K562 (cell line): ENCODE results near the gene RNF215. TPM values are rescaled to one million over a fixed set of nuclear protein-coding genes. Genes with fewer than 3 reads are reported as not detected.

ENCODE experiments used
- ATAC-seq: fragments of 200-7000 bp; cut with Tn5 transposase; 3 replicates; pipeline ENCODE4 v1.9.1; 2020; ENCODE audit warnings: moderate library complexity
- BruUV-seq: library from RNA; stranded (reverse); fragments of 400-500 nt; replicated peaks from 2 replicates; lab custom pipeline; 2021; lab: Mats Ljungman, UMichigan
- CTCF ChIA-PET: fragments of 300-600 bp; formaldehyde crosslinking; extraction: SDS; loops from one replicate; lab custom pipeline; 2021; ENCODE audit warnings: low intra/inter-chr PET ratio; lab: Yijun Ruan, JAX
- POLR2A ChIA-PET: fragments of 300-600, 350-650 bp; sonication (Branson Sonifier 250); formaldehyde crosslinking; extraction: SDS; loops from one replicate; lab custom pipeline; 2021; ENCODE audit warnings: antibody characterized with exemption, inconsistent platforms; lab: Yijun Ruan, JAX
- DNase-seq, 4 experiments: peaks; one replicate each; pipeline versions ENCODE4 v3.0.0 to v3.0.0-alpha.2; 2011 to 2018; ENCODE audit warnings: low spot score in 3 of 4, mixed read lengths in 3 of 4; ENCODE audit errors: extremely low read depth in 1 of 4
- FAIRE-seq: peaks from 2 replicates; lab custom pipeline; 2011; peaks lifted over from hg19 to GRCh38; lab: Jason Lieb, UNC
- H2AFZ ChIP-seq: 2 replicates; pipeline ENCODE4 v1.6.0; 2011; ENCODE audit warnings: low read depth, low read length, control low read depth, inconsistent platforms
- H3K27ac ChIP-seq: fragments of 200-600 bp; 3 replicates; pipeline ENCODE4 v1.8.0; 2011; ENCODE audit warnings: low read depth, mild to moderate bottlenecking, control low read depth, inconsistent platforms, low read length, moderate library complexity, mixed read lengths; ENCODE audit errors: extremely low read depth
- H3K27me3 ChIP-seq, 2 experiments: fragments of 300-600 bp in 1 of 2; 2 replicates in 1 of 2; 3 replicates in 1 of 2; pipeline versions ENCODE4 v1.6.0 to v1.8.0; 2011; ENCODE audit warnings: inconsistent platforms in 2 of 2, low read length in 2 of 2, mild to moderate bottlenecking in 1 of 2, mixed read lengths in 1 of 2, moderate library complexity in 1 of 2; ENCODE audit not compliant: control insufficient read depth in 2 of 2, insufficient read depth in 2 of 2
- H3K36me3 ChIP-seq: fragments of 300-600 bp; 3 replicates; pipeline ENCODE4 v1.8.0; 2011; ENCODE audit warnings: mild to moderate bottlenecking, low read length, inconsistent platforms; ENCODE audit not compliant: control insufficient read depth, insufficient read depth
- H3K4me1 ChIP-seq, 2 experiments: fragments of 200-600 bp in 1 of 2; replicated peaks in 1 of 2; 2 replicates in 1 of 2; 3 replicates in 1 of 2; pipeline versions ENCODE4 v1.5.1 to v1.8.0; 2011; ENCODE audit warnings: inconsistent platforms in 2 of 2, low read length in 2 of 2, mild to moderate bottlenecking in 1 of 2, mixed read lengths in 1 of 2, moderate library complexity in 1 of 2; ENCODE audit not compliant: control insufficient read depth in 2 of 2, insufficient read depth in 2 of 2
- H3K4me2 ChIP-seq: 2 replicates; pipeline ENCODE4 v1.6.1; 2011; ENCODE audit warnings: low read length, control low read depth, inconsistent platforms, mixed read lengths; ENCODE audit not compliant: insufficient read depth
- H3K4me3 ChIP-seq: fragments of 200-600 bp; sonication (generic), shearing (Covaris generic); 2 replicates; pipeline ENCODE4 v1.5.1; 2016; ENCODE audit warnings: control low read depth, inconsistent platforms
- H3K79me2 ChIP-seq: fragments of 200-600 bp; 3 replicates; pipeline ENCODE4 v1.8.0; 2011; ENCODE audit warnings: low read length, inconsistent platforms; ENCODE audit not compliant: control insufficient read depth, insufficient read depth
- H3K9ac ChIP-seq, 2 experiments: 2 replicates each; pipeline versions ENCODE4 v1.6.0 to v1.6.1; 2011; ENCODE audit warnings: low read depth in 2 of 2, low read length in 2 of 2, control low read depth in 1 of 2, inconsistent platforms in 1 of 2, mild to moderate bottlenecking in 1 of 2, mixed read lengths in 1 of 2; ENCODE audit not compliant: insufficient read depth in 1 of 2
- H3K9me1 ChIP-seq: one replicate; pipeline ENCODE4 v1.6.0; 2011; ENCODE audit warnings: inconsistent platforms, mild to moderate bottlenecking, low read length, moderate library complexity; ENCODE audit not compliant: control insufficient read depth, insufficient read depth
- H3K9me3 ChIP-seq: replicated peaks from 2 replicates; pipeline ENCODE4 v1.5.1; 2011; ENCODE audit warnings: low read depth, low read length, inconsistent platforms; ENCODE audit not compliant: control insufficient read depth, insufficient read depth
- H4K20me1 ChIP-seq: replicated peaks from 2 replicates; pipeline ENCODE4 v1.6.1; 2011; ENCODE audit warnings: low read length, inconsistent platforms, mixed read lengths; ENCODE audit not compliant: control insufficient read depth, insufficient read depth
- FOS ChIP-seq: IDR thresholded peaks from 3 replicates; pipeline ENCODE4 v1.6.1; 2011; ENCODE audit not compliant: insufficient read length; ENCODE audit errors: extremely low read depth
- KLF1 ChIP-seq: fragments of 450-650 bp; IDR thresholded peaks from 2 replicates; pipeline ENCODE4 v1.6.1; 2016; ENCODE audit warnings: missing genetic modification characterization, missing compliant biosample characterization
- MCM5 ChIP-seq: fragments of 450-650 bp; IDR thresholded peaks from 2 replicates; pipeline ENCODE4 v1.6.1; 2016; ENCODE audit warnings: low read depth
- MEF2A ChIP-seq: IDR thresholded peaks from 2 replicates; pipeline ENCODE4 v1.6.1; 2011; ENCODE audit warnings: low read depth, mild to moderate bottlenecking, low read length, moderate library complexity; ENCODE audit not compliant: control insufficient read depth
- NBN ChIP-seq: fragments of 450-650 bp; IDR thresholded peaks from 2 replicates; pipeline ENCODE4 v1.6.1; 2016; ENCODE audit warnings: low read depth, mild to moderate bottlenecking
- NFXL1 ChIP-seq: fragments of 450-650 bp; formaldehyde crosslinking; IDR thresholded peaks from 2 replicates; pipeline ENCODE4 v1.4.0; 2021; ENCODE audit warnings: mild to moderate bottlenecking
- NR2F6 ChIP-seq: fragments of 450-650 bp; formaldehyde crosslinking; IDR thresholded peaks from 2 replicates; pipeline ENCODE4 v1.4.0; 2020; ENCODE audit warnings: mild to moderate bottlenecking
- SREBF2 ChIP-seq: sonication (generic); formaldehyde crosslinking; IDR thresholded peaks from 2 replicates; pipeline ENCODE4 v1.4.0; 2020; ENCODE audit warnings: mild to moderate bottlenecking, missing genetic modification reagents
- ZBTB7A ChIP-seq: IDR thresholded peaks from 2 replicates; pipeline ENCODE4 v1.6.1; 2011; ENCODE audit warnings: low read depth, mild to moderate bottlenecking, low read length, moderate library complexity, borderline replicate concordance; ENCODE audit not compliant: control insufficient read depth
- ZC3H4 ChIP-seq: sonication (generic); formaldehyde crosslinking; IDR thresholded peaks from 2 replicates; pipeline ENCODE4 v1.9.0; 2021; ENCODE audit warnings: missing genetic modification reagents, borderline replicate concordance
- ZNF124 ChIP-seq: sonication (generic); formaldehyde crosslinking; IDR thresholded peaks from 2 replicates; pipeline ENCODE4 v1.8.1; 2022; ENCODE audit warnings: missing genetic modification reagents
- ZNF318 ChIP-seq, 2 experiments: fragments of 450-650 bp; IDR thresholded peaks; 2 replicates each; pipeline ENCODE4 v1.6.1; 2016; ENCODE audit warnings: mild to moderate bottlenecking in 2 of 2, borderline replicate concordance in 1 of 2, low read depth in 1 of 2, moderate library complexity in 1 of 2
- ZNF699 ChIP-seq: fragments of 250-450 bp; sonication (Bioruptor Pico); IDR thresholded peaks from 2 replicates; pipeline ENCODE4 v1.8.0; 2021; ENCODE audit warnings: mild to moderate bottlenecking, moderate library complexity; ENCODE audit not compliant: insufficient replicate concordance
- WGBS: fragments of 100-300 bp; shearing (Covaris generic); methylation state at CpG from one replicate; pipeline ENCODE4 v1.1.6; 2016; ENCODE audit warnings: low coverage, mixed read lengths; ENCODE audit not compliant: insufficient coverage; ENCODE audit errors: missing lambda C conversion rate; 5-methylcytosine and 5-hydroxymethylcytosine counted together
- in situ Hi-C: fragments of 300-500 bp; cut with MboI; formaldehyde crosslinking; loops from 4 replicates; pipeline ENCODE4 v1.15.0; 2018; ENCODE audit warnings: inconsistent platforms, mixed read lengths
- intact Hi-C: fragments of 100-400 bp; cut with micrococcal nuclease; formaldehyde crosslinking; loops from 2 replicates; pipeline ENCODE4 v1.14.2; 2022
- polyA plus RNA-seq, 8 experiments: library from polyadenylated mRNA; depleted of rRNA in 4 of 8; stranded (reverse) in 5 of 8; unstranded in 3 of 8; fragments of >200 nt; fragmentation: Nextera tagmentation in 2 of 8; fragmentation: Illumina TruSeq in 1 of 8; extraction: Ambion mirVana in 2 of 8; extraction: Trizol in 1 of 8; gene quantifications; 2 replicates each; pipeline versions ENCODE4 v1.2.1 to v1.2.3, GENCODE V29; 2011 to 2014; ENCODE audit warnings: inconsistent platforms in 1 of 8, missing spikeins in 1 of 8
- total RNA-seq, 7 experiments: library from RNA; depleted of rRNA in 6 of 7; stranded (reverse); fragments of >200 nt in 6 of 7; fragmentation: Illumina TruSeq in 2 of 7; extraction: Trizol in 2 of 7; gene quantifications; 2 replicates each; pipeline versions ENCODE4 v1.2.1 to v1.2.3, GENCODE V29; 2011 to 2021; ENCODE audit warnings: low replicate concordance in 1 of 7

The RNF215 gene
- total and polyA plus RNA-seq, 9 of the 15 experiments (the other 6 are each of a cell fraction or from before 2014, with no cell fraction given): 0.08 to 9.8 (median 2.7) TPM

GRCh38 chr22:30358541-30358940 lies 28.7 kb downstream of the RNF215 start:
- intact Hi-C loops: no loop called here

GRCh38 chr22:30357650-30358215 lies 29.5 kb downstream of the RNF215 start:
- Histone ChIP-seq H3K9ac (peak overlapping the region in 1 of 2 experiments; percentile 64; a peak in 1 of 4 replicates), H3K9me3 (no peaks in the 10 kb centered on the region), H3K4me1 (peaks cover 12 to 14% of the 10 kb centered on the region in 2 experiments; a peak in 4 of 5 replicates), H3K9me1 (no peaks in the 10 kb centered on the region), H2AFZ (no peak overlapping the region), H4K20me1 (no peaks in the 10 kb centered on the region; the same call in 1 of the 2 replicates), H3K4me3 (peak overlapping the region; percentile 75; the same call in 1 of the 2 replicates), H3K36me3 (peaks cover 15% of the 10 kb centered on the region), H3K27me3 (no peaks in the 10 kb centered on the region), H3K4me2 (no peak overlapping the region), H3K79me2 (peaks cover 38% of the 10 kb centered on the region), H3K27ac (no peak overlapping the region)
- POLR2A ChIA-PET: interaction anchor here (1.0 to 2.1 kb wide), 8 partner anchors 11 to 69 kb away, joined by 3 to 8 read pairs (median 4); partner anchors contain the start of gene TBC1D10A
- in situ Hi-C loops (no loop called here), intact Hi-C loops (no loop called here)
- CTCF ChIA-PET: no interaction called here
- 54% methylated on average over 5 of the region's 22 CpGs for WGBS
- no peak for DNase-seq
- no TSS peak for BruUV-seq
- no peak for ATAC-seq
- no peak for FAIRE-seq
- no peak for TF ChIP-seq ZNF318 (IDR thresholded peaks at IDR 0.05; ENCODE audit: borderline replicate concordance in 1 of 2, low read depth in 1 of 2)

More at GRCh38 chr22:30358541-30358940, 28.7 kb downstream of the RNF215 start:
- no peak for TF ChIP-seq ZBTB7A
- TF ChIP-seq FOS: no peak
- no peak for TF ChIP-seq KLF1
- no peak for TF ChIP-seq NBN
- TF ChIP-seq ZC3H4 (CRISPR knock-in tag): no peak
- no peak for TF ChIP-seq MCM5
- TF ChIP-seq MEF2A: no peak
- no peak for TF ChIP-seq ZNF699 (CRISPR knock-in tag)
- no peak for TF ChIP-seq SREBF2 (CRISPR knock-in tag)
- no peak for TF ChIP-seq ZNF124 (CRISPR knock-in tag)
- no peak for TF ChIP-seq NFXL1 (CRISPR knock-in tag)
- no peak for TF ChIP-seq NR2F6
- Histone ChIP-seq H3K36me3 (peaks cover 11% of the 10 kb centered on the region), H3K79me2 (peaks cover 34% of the 10 kb centered on the region), H3K9me3 (no peaks in the 10 kb centered on the region), H3K4me1 (peaks cover 12 to 14% of the 10 kb centered on the region in 2 experiments; a peak in 4 of 5 replicates), H3K4me2 (no peak overlapping the region), H3K27me3 (no peaks in the 10 kb centered on the region), H3K4me3 (no peak overlapping the region), H3K9me1 (no peaks in the 10 kb centered on the region), H2AFZ (no peak overlapping the region), H3K9ac (no peak overlapping the region), H4K20me1 (no peaks in the 10 kb centered on the region), H3K27ac (no peak overlapping the region)
- no peak for DNase-seq
- FAIRE-seq: no peak
- BruUV-seq: no TSS peak
- POLR2A ChIA-PET: interaction anchor here (0.6 to 1.5 kb wide), 4 partner anchors 10 to 58 kb away, joined by 3 to 4 read pairs (median 4); no protein-coding TSS in a partner anchor
- CTCF ChIA-PET: no interaction called here
- in situ Hi-C loops: no loop called here
- 41% methylated on average over 5 of the region's 6 CpGs for WGBS
- ATAC-seq: no peak
